Peyer's patch (tissue), 4 donors: ENCODE data around the gene FOXB1.

Experiments used
- POLR2A ChIP-seq, 2 donors: fragments of 450-650 bp; IDR thresholded peaks; one replicate each; pipeline ENCODE4 v1.5.1; 2017; ENCODE audit warnings: antibody characterized with exemption in 2 of 2, mild to moderate bottlenecking in 2 of 2, moderate library complexity in 2 of 2
- TF ChIP-seq, protein P1 (sequence below), 6 experiments: fragments of 450-650 bp in 4 of 6; fragments of 200-600 bp in 2 of 6; sonication (generic) in 1 of 6; IDR thresholded peaks; one replicate each; pipeline ENCODE4 v1.5.1; 2017 to 2019; ENCODE audit warnings: antibody characterized with exemption in 6 of 6, mild to moderate bottlenecking in 3 of 6, moderate library complexity in 1 of 6

DNA sequence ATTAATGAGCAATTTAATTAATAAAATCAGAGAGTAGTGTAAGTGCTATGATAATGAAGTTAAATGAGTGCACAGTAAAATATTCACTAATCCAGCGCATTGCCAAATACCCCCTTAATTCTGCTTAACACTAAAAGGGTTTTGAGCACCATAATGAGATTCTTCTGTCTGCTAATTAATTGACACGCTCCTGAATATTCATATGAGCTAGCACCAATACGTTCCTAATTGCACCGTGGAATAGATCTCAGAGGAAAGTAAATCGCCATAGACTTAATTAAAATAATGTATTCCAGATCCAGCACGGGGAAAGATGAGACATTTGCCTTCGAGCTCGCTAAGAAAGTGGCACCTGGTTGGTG is 9.6 kb upstream of the FOXB1 start:
- TF ChIP-seq, protein P1, sequence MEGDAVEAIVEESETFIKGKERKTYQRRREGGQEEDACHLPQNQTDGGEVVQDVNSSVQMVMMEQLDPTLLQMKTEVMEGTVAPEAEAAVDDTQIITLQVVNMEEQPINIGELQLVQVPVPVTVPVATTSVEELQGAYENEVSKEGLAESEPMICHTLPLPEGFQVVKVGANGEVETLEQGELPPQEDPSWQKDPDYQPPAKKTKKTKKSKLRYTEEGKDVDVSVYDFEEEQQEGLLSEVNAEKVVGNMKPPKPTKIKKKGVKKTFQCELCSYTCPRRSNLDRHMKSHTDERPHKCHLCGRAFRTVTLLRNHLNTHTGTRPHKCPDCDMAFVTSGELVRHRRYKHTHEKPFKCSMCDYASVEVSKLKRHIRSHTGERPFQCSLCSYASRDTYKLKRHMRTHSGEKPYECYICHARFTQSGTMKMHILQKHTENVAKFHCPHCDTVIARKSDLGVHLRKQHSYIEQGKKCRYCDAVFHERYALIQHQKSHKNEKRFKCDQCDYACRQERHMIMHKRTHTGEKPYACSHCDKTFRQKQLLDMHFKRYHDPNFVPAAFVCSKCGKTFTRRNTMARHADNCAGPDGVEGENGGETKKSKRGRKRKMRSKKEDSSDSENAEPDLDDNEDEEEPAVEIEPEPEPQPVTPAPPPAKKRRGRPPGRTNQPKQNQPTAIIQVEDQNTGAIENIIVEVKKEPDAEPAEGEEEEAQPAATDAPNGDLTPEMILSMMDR (IDR thresholded peaks at IDR 0.05) = no peak
- TF ChIP-seq POLR2A (IDR thresholded peaks at IDR 0.05) = no peak
